ENCODE data around the gene SYT1.

SYT1 gene

GRCh38 chr12:79057540-79057939 lies 193.0 kb downstream of the SYT1 start:
- DNase-seq (ENCODE audit: low read depth in 2 of 2) = no peak

DNA sequence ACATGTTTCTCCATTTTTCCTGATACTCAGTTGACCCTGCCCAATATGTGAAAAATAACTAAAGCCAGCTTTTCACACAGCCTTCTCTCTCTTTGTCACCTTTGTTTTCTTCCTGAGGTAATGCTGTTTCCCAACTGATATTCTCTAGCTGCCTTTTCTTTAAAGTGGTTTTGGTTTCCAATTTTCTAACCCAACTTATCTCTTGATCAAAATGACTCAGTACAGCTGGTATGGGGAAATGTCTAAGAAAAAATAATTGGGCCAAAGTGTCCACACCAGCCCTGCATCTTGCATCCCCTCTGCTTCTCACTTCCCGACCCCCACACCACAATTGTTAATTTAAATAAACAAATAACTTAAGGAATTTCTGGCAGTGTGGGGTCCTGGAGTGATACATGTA lies 193.8 kb downstream of the SYT1 start:
- no peak for DNase-seq (ENCODE audit: low read depth in 2 of 2)

DNA sequence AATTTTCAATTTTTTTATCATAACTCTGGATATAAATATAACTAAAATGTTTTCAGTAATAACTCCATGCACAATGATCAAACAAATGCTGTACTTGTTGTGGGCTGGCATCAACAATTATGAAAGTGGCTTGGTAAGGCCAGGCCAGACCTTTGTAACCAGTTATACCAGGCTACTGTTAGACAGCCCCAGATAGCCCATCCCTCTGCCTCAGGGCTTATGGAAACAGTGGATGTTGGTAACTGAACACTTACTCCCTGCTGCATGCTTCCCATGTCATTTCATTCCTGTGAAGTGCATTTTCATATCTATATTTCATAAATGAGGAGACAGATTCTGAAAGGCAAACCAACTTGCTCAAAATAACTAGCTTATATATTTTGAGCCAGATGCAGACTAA lies 195.0 kb downstream of the SYT1 start:
- no peak for DNase-seq (ENCODE audit: low read depth in 2 of 2)

GRCh38 chr12:79063258-79063657 lies 198.7 kb downstream of the SYT1 start:
- no peak for DNase-seq (ENCODE audit: low read depth in 2 of 2)

GRCh38 chr12:79067977-79068376 lies 203.4 kb downstream of the SYT1 start:
- DNase-seq (ENCODE audit: low read depth in 2 of 2) = no peak

DNA sequence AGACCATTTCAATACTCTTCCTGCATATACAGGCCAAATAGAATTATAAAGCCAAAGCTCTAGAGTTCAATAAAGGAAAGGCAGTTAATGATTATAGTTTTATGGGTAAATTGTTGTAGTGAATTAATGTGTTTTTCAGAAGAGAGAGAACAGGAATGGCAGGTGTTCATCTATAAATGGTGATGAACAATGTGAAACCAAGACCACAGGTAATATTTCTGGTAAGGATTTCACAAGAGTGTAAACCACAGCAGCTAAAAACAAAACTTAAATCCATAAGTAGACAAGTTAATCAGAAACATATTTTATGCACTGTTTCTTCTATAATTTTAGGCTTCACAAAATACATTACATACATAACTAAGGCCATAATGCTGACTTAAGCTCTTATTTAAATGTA lies 204.4 kb downstream of the SYT1 start:
- no peak for DNase-seq (ENCODE audit: low read depth in 2 of 2)

- DNase-seq (ENCODE audit: low read depth in 2 of 2) = no peak
Measured at GRCh38 chr12:79071498-79071897, 206.9 kb downstream of the SYT1 start.

- DNase-seq (ENCODE audit: low read depth in 2 of 2) = no peak
Measured at GRCh38 chr12:79073506-79073905, 208.9 kb downstream of the SYT1 start.

DNA sequence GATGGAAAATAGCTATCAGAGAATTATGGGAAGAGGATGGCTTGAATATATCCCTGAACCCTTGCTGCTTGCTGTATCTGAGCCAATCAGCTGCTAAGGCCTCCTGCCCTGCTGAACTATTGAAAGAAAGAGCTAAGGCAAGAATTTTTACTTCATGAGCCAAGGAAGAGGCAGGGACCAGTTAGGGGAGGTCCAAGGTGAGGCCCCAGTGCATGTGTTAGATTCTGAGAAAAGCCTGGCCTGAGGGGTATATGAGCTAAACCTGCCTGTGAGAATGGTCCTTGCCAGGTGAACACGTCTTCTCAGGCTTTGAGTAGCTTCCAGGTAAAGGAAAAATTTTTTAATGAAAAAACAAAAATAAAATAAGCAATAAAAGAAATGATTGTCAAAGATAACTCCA lies 218.0 kb downstream of the SYT1 start:
- no peak for DNase-seq (ENCODE audit: low read depth in 2 of 2)

DNA sequence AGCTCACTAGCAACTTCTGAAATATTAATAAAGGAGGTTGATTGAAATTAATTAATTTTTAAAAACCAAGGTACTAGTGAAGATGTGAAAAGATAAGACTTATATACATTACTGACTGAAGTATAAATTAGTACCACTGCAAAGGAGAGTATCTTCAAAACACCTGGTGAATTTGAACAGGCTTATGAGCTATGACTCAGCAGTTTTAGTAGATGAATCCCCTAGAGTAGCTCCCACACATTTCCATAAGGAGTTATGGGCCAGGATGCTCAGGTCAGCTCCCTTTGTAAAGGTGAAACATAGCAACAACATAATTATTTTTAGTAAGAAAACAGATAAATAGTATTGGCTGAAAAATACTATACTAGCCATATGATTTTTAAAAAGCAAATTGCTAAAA lies 218.6 kb downstream of the SYT1 start:
- DNase-seq (ENCODE audit: low read depth in 2 of 2) = no peak

DNA sequence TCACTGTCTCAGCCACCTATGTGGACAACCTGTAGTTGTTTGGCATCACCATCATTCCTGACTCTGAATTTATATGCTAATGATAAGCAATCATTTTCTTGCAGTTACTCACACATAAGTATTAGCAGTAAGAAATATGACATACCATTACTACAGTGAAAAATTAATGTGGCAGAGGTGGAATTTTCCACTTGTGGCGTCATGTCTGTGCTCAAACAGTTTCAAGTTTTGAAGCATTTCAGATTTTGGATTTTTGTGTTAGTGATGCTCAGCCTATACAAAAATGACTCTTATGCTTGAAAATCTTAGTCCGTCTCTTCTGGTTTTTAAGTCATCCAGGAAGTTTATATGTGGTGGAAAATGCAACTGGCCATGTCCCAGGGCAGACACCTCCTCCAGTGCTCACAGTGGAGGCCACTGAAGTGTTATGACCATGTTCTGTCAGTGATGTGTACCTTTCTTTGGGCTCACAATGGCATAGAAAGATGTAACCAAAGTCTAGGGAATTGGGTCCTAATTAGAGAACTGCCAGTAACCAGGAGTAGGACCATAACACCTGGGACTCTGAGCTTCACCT lies 220.6 kb downstream of the SYT1 start:
- DNase-seq (ENCODE audit: low read depth in 2 of 2) = no peak

DNA sequence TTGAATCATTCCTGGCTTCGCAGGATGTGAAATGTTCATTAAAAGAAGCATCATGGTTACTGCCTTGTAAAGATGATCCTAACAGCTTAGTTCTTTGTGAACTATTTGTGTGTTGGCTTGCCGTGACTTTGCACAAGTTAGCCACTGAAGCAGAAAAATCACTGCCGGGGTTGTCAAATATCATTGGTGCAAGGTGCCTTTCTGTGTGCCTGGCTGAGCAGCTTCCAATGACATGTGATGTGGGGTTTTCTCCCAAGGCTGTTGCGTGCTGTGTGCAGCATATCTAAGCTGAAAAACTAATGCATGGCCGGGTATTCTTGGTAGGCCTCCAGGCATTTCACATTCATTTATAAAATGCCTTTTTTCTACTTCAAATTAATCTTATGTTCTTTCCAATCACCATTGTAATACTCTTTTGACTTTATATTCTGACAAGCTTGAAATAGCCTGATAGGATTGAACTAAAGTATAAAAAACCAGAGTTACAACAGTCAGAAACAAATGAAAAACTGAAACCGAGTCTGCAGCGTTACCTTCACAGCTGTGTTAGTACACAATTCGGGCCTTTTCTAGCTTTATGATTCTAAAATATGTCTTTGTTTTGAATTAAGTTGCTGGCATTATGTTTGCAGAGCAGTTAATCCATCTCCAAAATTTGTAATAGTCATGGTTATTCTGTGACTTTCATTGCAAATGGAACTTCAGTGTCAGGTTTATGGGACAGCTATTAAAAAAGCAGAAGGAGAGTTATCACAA lies 222.1 kb downstream of the SYT1 start:
- DNase-seq (ENCODE audit: low read depth in 2 of 2) = no peak

- DNase-seq (ENCODE audit: low read depth in 2 of 2) = no peak
Measured at GRCh38 chr12:79098530-79098929, 234.0 kb downstream of the SYT1 start.

GRCh38 chr12:79108962-79109361 lies 244.4 kb downstream of the SYT1 start:
- DNase-seq (ENCODE audit: low read depth in 2 of 2) = no peak

DNA sequence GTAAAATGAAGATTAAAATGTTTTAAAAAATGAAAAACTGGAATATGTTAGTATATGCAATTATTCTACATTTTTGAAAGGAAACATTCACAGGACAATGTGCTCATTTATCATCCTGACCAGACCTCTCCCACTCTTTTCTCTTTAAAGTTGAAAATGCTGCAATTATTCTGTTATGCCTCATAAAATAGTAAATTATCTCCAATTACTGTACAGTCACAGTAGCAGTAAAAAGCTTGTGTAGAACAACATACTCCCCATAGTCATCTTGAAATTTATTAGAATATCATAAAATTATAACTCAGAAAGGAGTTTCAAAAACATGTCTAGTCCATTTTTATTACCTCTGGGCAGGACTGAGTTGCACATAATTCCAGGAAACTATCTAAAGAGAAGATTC lies 250.3 kb downstream of the SYT1 start:
- no peak for DNase-seq (ENCODE audit: low read depth in 2 of 2)

DNA sequence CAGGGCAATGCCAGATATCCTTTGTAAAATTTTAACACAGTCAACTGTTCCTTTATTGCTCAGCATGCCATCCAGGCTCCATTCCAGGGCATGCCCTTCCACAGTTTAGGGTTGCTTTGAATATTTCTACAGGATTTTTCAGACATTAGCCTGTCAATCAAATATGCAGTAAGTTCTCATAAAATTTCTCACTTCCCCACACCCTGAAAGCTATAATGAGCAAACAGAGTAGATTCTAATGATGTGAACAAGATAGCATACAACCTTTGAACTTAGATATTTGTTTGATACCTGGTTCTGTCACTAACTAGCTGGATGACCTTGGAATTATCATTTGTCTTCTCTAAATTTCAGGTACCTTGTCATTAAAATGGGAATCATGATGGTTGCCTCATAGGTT lies 251.2 kb downstream of the SYT1 start:
- no peak for DNase-seq (ENCODE audit: low read depth in 2 of 2)

GRCh38 chr12:79119796-79120195 lies 255.2 kb downstream of the SYT1 start:
- no peak for DNase-seq (ENCODE audit: low read depth in 2 of 2)

DNA sequence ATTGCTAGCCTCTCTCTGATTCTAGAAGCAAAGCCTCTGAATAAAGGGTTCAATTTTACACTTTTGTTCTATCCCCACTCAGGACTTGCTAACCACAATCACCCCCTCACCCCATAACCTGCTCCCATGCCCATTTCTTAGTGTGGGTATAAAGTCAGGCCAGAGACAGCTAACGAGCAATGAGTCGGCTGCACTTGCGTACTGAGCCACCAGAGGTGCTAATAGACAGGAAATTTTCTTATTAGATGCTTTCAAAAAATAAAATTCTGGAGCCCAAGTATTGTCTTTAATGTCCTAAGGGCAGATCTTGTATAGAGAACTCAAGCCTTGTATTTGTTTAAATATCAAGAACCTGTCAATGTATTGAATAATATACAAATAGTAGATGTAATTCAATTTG lies 256.9 kb downstream of the SYT1 start:
- DNase-seq (ENCODE audit: low read depth in 2 of 2) = no peak

- DNase-seq (ENCODE audit: low read depth in 2 of 2) = no peak
Measured at GRCh38 chr12:79124385-79124784, 259.8 kb downstream of the SYT1 start.

DNA sequence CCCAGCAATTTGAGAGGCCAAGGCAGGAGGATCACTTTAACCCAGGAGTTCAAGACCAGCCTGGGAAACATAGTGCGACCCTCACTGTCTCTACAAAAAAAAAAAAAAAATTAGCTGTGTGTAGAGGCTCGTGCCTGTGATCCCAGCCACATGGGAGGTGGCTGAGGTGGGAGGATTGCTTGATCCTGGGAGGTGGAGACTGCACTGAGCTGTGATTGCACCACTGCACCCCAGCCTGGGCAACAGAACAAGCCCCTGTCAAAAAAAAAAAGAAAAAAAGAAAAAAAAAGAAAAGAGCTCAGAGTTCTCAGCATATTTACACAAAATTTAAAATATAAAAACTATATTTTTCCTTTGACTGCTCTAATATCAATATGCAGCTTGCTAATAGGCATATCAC lies 260.8 kb downstream of the SYT1 start:
- no peak for DNase-seq (ENCODE audit: low read depth in 2 of 2)

DNA sequence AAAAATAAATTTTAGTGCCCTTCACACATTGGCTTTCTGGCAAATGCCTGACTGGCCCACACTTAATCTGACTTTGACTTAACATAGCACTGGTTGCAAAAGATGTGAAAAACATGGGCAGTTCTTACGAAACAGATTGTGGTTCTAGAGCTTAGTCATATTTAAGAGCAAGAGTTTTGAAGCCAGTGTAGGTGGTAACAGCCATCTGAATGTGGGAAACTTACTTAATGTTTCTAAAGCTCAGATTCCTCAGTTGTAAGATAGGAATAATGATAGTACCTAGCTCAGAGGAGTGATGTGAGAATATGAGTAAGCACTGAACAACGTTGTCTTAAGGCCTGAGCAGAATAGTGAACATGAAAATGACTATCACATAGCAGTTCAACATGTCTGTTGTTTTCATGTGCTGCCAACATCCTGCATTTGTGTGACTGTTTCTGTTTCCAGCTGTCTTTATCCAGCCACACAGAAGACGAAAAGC lies 262.7 kb downstream of the SYT1 start:
- DNase-seq (ENCODE audit: low read depth in 2 of 2) = no peak

DNA sequence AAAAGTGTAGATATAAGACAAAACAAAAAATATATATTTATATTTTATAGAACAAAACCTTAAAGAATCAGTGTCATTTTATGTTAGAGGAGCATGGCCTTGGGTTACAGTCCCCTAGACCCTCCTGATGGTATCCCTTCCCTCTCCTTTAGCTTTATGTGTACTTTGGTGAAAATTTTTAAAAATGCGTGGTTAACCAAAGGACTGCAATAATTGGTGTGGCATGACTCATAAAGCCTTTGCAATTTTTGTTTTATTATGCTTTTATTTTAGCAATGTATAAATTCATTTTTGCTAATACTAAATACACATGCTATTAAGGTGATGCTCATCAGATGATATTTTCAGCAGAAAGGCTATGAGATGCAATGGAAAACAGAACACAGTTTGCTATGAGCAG lies 264.4 kb downstream of the SYT1 start:
- no peak for DNase-seq (ENCODE audit: low read depth in 2 of 2)

- no peak for DNase-seq (ENCODE audit: low read depth in 2 of 2)
Measured at GRCh38 chr12:79138872-79139271, 274.3 kb downstream of the SYT1 start.

DNA sequence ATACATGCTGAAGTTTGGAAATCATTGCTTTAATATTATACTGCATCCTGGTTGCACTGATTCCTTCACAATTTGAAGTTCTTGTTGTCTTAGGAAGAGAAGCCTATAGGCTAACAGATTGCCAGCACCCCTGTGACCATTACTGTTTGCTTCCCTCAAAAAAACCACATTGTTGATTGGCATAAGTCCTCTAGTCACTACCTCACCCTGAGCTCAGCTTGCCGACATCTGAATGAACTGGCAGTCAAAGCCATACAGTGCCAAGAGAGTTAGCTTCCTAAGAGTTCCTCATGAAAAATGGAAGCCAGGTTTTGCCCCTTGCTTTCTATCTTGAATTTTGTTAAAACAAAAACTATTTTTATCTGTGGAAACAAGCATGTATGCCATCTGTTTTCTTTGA lies 276.1 kb downstream of the SYT1 start:
- DNase-seq (ENCODE audit: low read depth in 2 of 2) = no peak
